ENCODE results near the gene PRKCH.

Gene PRKCH

GRCh38 chr14:61335671-61336275, 14.4 kb downstream of the PRKCH start:
- DNase-seq (ENCODE audit: low read depth): no peak

- peak; percentile 76 for DNase-seq (ENCODE audit: low read depth)
Observed at GRCh38 chr14:61337893-61338292, 16.5 kb downstream of the PRKCH start.

- DNase-seq (ENCODE audit: low read depth): no peak
Observed at GRCh38 chr14:61338457-61338856, 17.1 kb downstream of the PRKCH start.

- DNase-seq (ENCODE audit: low read depth): no peak
Observed at GRCh38 chr14:61341275-61342206, 20.2 kb downstream of the PRKCH start.

GRCh38 chr14:61342486-61342885, 21.1 kb downstream of the PRKCH start:
- peak; percentile 78 for DNase-seq (ENCODE audit: low read depth)

- DNase-seq (ENCODE audit: low read depth): no peak
Observed at GRCh38 chr14:61342932-61343331, 21.6 kb downstream of the PRKCH start.

- no peak for DNase-seq (ENCODE audit: low read depth)
Observed at GRCh38 chr14:61343471-61343870, 22.1 kb downstream of the PRKCH start.

GRCh38 chr14:61343991-61344405, 22.6 kb downstream of the PRKCH start:
- no peak for DNase-seq (ENCODE audit: low read depth)

- DNase-seq (ENCODE audit: low read depth): no peak
Observed at GRCh38 chr14:61344437-61345150, 23.2 kb downstream of the PRKCH start.

- DNase-seq (ENCODE audit: low read depth): no peak
Observed at GRCh38 chr14:61345151-61345482, 23.7 kb downstream of the PRKCH start.

- DNase-seq (ENCODE audit: low read depth): no peak
Observed at GRCh38 chr14:61346221-61346620, 24.8 kb downstream of the PRKCH start.

GRCh38 chr14:61346793-61347192, 25.4 kb downstream of the PRKCH start:
- DNase-seq (ENCODE audit: low read depth): no peak

- no peak for DNase-seq (ENCODE audit: low read depth)
Observed at GRCh38 chr14:61347826-61348443, 26.6 kb downstream of the PRKCH start.

GRCh38 chr14:61350427-61351270, 29.3 kb downstream of the PRKCH start:
- DNase-seq (ENCODE audit: low read depth): no peak

- DNase-seq (ENCODE audit: low read depth): no peak
Observed at GRCh38 chr14:61351477-61351876, 30.1 kb downstream of the PRKCH start.

- DNase-seq (ENCODE audit: low read depth): peak; percentile 50
Observed at GRCh38 chr14:61355892-61356325, 34.5 kb downstream of the PRKCH start.

GRCh38 chr14:61357123-61357522, 35.7 kb downstream of the PRKCH start:
- DNase-seq (ENCODE audit: low read depth): no peak

- no peak for DNase-seq (ENCODE audit: low read depth)
Observed at GRCh38 chr14:61358554-61359226, 37.3 kb downstream of the PRKCH start.

GRCh38 chr14:61360796-61361525, 39.6 kb downstream of the PRKCH start:
- no peak for DNase-seq (ENCODE audit: low read depth)

All from T follicular helper cell (primary cell).